ENCODE measurements around the gene RNF181.
"Not testable (repeated sequence)": the region's sequence is repeated elsewhere in the genome, so short reads cannot be mapped to it uniquely, and the experiment has no call there.

Gene RNF181

GRCh38 chr2:85577386-85578242 lies 17.9 kb upstream of the RNF181 start, which contains the start of gene VAMP8:
TSS of gene VAMP8 (plus strand) at chr2:85577586. CDS start at chr2:85577647, 61 bp downstream.
- peak; percentile 29 to 63 for DNase-seq (ENCODE audit: low read depth in 2 of 2)

GRCh38 chr2:85578243-85579180 lies 17.0 kb upstream of the RNF181 start:
- DNase-seq (ENCODE audit: low read depth in 2 of 2), result no peak

- no peak for DNase-seq (ENCODE audit: low read depth in 2 of 2)
Observed at GRCh38 chr2:85579266-85579935, 16.1 kb upstream of the RNF181 start.

GRCh38 chr2:85580206-85580605 lies 15.3 kb upstream of the RNF181 start:
- DNase-seq (ENCODE audit: low read depth in 2 of 2), result no peak

- no peak for DNase-seq (ENCODE audit: low read depth in 2 of 2)
Observed at GRCh38 chr2:85582492-85582891, 13.1 kb upstream of the RNF181 start.

GRCh38 chr2:85583667-85584353 lies 11.7 kb upstream of the RNF181 start:
- DNase-seq (ENCODE audit: low read depth in 2 of 2), result no peak

GRCh38 chr2:85584354-85584856 lies 11.1 kb upstream of the RNF181 start, which contains the start of gene VAMP5:
TSS of gene VAMP5 (plus strand) at chr2:85584431. CDS start at chr2:85584491, 60 bp downstream.
- DNase-seq (ENCODE audit: low read depth in 2 of 2), result no peak

- no peak for DNase-seq (ENCODE audit: low read depth in 2 of 2)
Observed at GRCh38 chr2:85584857-85585780, 10.4 kb upstream of the RNF181 start.

GRCh38 chr2:85585781-85586105 lies 9.8 kb upstream of the RNF181 start:
- no peak for DNase-seq (ENCODE audit: low read depth in 2 of 2)

GRCh38 chr2:85588236-85588635 lies 7.3 kb upstream of the RNF181 start:
- no peak for DNase-seq (ENCODE audit: low read depth in 2 of 2)

- DNase-seq (ENCODE audit: low read depth in 2 of 2), result no peak
Observed at GRCh38 chr2:85588645-85589044, 6.9 kb upstream of the RNF181 start.

GRCh38 chr2:85589181-85589580 lies 6.4 kb upstream of the RNF181 start:
- no peak for DNase-seq (ENCODE audit: low read depth in 2 of 2)

- DNase-seq (ENCODE audit: low read depth in 2 of 2), result no peak
Observed at GRCh38 chr2:85589982-85590791, 5.4 kb upstream of the RNF181 start.

GRCh38 chr2:85590950-85591349 lies 4.6 kb upstream of the RNF181 start:
- DNase-seq (ENCODE audit: low read depth in 2 of 2), result no peak

- no peak for DNase-seq (ENCODE audit: low read depth in 2 of 2)
Observed at GRCh38 chr2:85591563-85591962, 4.0 kb upstream of the RNF181 start.

- not testable (repeated sequence) for DNase-seq (ENCODE audit: low read depth in 2 of 2)
Observed at GRCh38 chr2:85592299-85592698, 3.2 kb upstream of the RNF181 start.

GRCh38 chr2:85593023-85593422 lies 2.5 kb upstream of the RNF181 start:
- DNase-seq (ENCODE audit: low read depth in 2 of 2), result no peak

GRCh38 chr2:85594715-85595300 lies 737 bp upstream of the RNF181 start:
- no peak for DNase-seq (ENCODE audit: low read depth in 2 of 2)

GRCh38 chr2:85596026-85596333 lies 435 bp downstream of the RNF181 start:
- no peak for DNase-seq (ENCODE audit: low read depth in 2 of 2)

Data from stimulated activated CD4-positive, alpha-beta T cell treated with anti-CD3 and anti-CD28 coated beads, Interleukin-12 subunit alpha, Interleukin-12 subunit beta, amount 100 ng/mL, for 24 hours (primary cell).